HG03457 (cell line): ENCODE data around the gene TTC3.
"Not testable (repeated sequence)": the region's sequence is repeated elsewhere in the genome, so short reads cannot be mapped to it uniquely, and the experiment has no call there.

Source experiments
- ATAC-seq: cut with Tn5 transposase; IDR thresholded peaks from one replicate; pipeline ENCODE4 v1.9.1; 2021; ENCODE audit warnings: moderate number of reproducible peaks; ENCODE audit not compliant: unreplicated experiment

The TTC3 gene

GRCh38 chr21:37220433-37220980 is 147.5 kb downstream of the TTC3 start:
- ATAC-seq, result peak; percentile 32

- ATAC-seq, result peak; percentile 68
These were observed 148.1 kb downstream of the TTC3 start for GRCh38 chr21:37220981-37221664.

GRCh38 chr21:37222248-37222647 is 149.2 kb downstream of the TTC3 start:
- not testable (repeated sequence) for ATAC-seq

- no peak for ATAC-seq
These were observed 150.8 kb downstream of the TTC3 start for GRCh38 chr21:37223804-37224345.

- ATAC-seq, result no peak
These were observed 152.1 kb downstream of the TTC3 start for GRCh38 chr21:37224861-37225839.

GRCh38 chr21:37226041-37226920 is 153.2 kb downstream of the TTC3 start:
- ATAC-seq, result no peak

GRCh38 chr21:37227071-37228002 is 154.3 kb downstream of the TTC3 start:
- ATAC-seq, result no peak

- no peak for ATAC-seq
These were observed 154.9 kb downstream of the TTC3 start for GRCh38 chr21:37228003-37228400.

GRCh38 chr21:37230632-37231248 is 157.7 kb downstream of the TTC3 start:
- no peak for ATAC-seq

- no peak for ATAC-seq
These were observed 158.2 kb downstream of the TTC3 start for GRCh38 chr21:37231249-37231645.

GRCh38 chr21:37231671-37232070 is 158.6 kb downstream of the TTC3 start:
- no peak for ATAC-seq

- ATAC-seq, result no peak
These were observed 159.4 kb downstream of the TTC3 start for GRCh38 chr21:37232274-37233018.

GRCh38 chr21:37233551-37234146 is 160.6 kb downstream of the TTC3 start:
- ATAC-seq, result no peak

GRCh38 chr21:37237346-37237745 is 164.3 kb downstream of the TTC3 start:
- ATAC-seq, result no peak

- no peak for ATAC-seq
These were observed 164.7 kb downstream of the TTC3 start for GRCh38 chr21:37237764-37238163.

- ATAC-seq, result no peak
These were observed 167.9 kb downstream of the TTC3 start for GRCh38 chr21:37240978-37241377.

- ATAC-seq, result no peak
These were observed 168.4 kb downstream of the TTC3 start for GRCh38 chr21:37241426-37241825.

GRCh38 chr21:37243961-37244360 is 170.9 kb downstream of the TTC3 start:
- no peak for ATAC-seq
